Thoracic aorta (tissue), 2 donors: ENCODE data around the gene RAPGEF3. TPM values are rescaled to one million over a fixed set of nuclear protein-coding genes. Genes with fewer than 3 reads are reported as not detected.
A peak's percentile ranks its signal among the peaks of the same experiment; 100 is the strongest.

Experiments used
- ATAC-seq: fragments of 150-250 bp; one replicate; pipeline ENCODE4 v1.8.0; 2017; ENCODE audit warnings: low read depth; ENCODE audit not compliant: insufficient number of reproducible peaks, low FRiP score
- DNase-seq: peaks from one replicate; pipeline ENCODE4 v3.0.0-alpha.2; 2020; ENCODE audit warnings: low spot score
- H3K27ac ChIP-seq, 2 donors: fragments of 200-600 bp; sonication (generic); 1 replicate in 1 of 2; 2 replicates in 1 of 2; pipeline ENCODE4 v1.5.1; 2016; ENCODE audit warnings: mild to moderate bottlenecking in 2 of 2, moderate library complexity in 2 of 2
- H3K27me3 ChIP-seq: fragments of 200-600 bp; sonication (generic); replicated peaks from 2 replicates; pipeline ENCODE4 v1.6.0; 2016; ENCODE audit warnings: mild to moderate bottlenecking; ENCODE audit not compliant: insufficient read depth
- H3K36me3 ChIP-seq: fragments of 200-600 bp; sonication (generic); one replicate; pipeline ENCODE4 v1.5.1; 2016
- H3K4me1 ChIP-seq, 2 donors: fragments of 200-600 bp; sonication (generic); 1 replicate in 1 of 2; 2 replicates in 1 of 2; pipeline versions ENCODE4 v1.5.1 to v1.6.0; 2016; ENCODE audit warnings: low read depth in 2 of 2, mild to moderate bottlenecking in 1 of 2; ENCODE audit not compliant: control insufficient read depth in 1 of 2
- H3K4me3 ChIP-seq: fragments of 200-600 bp; sonication (generic); 2 replicates; pipeline ENCODE4 v1.5.1; 2016; ENCODE audit warnings: mild to moderate bottlenecking
- H3K9me3 ChIP-seq: fragments of 200-600 bp; sonication (generic); 2 replicates; pipeline ENCODE4 v1.5.1; 2016
- total RNA-seq, 2 donors: library from RNA; depleted of rRNA; stranded (reverse); fragments of >200 nt; gene quantifications; one replicate each; pipeline versions ENCODE4 v1.1.0 to v1.2.3, GENCODE V29; 2016
- TF ChIP-seq, protein P1 (sequence below): fragments of 200-600 bp; sonication (generic); IDR thresholded peaks from one replicate; pipeline ENCODE4 v1.5.1; 2019; ENCODE audit warnings: antibody characterized with exemption

RAPGEF3 gene
- total RNA-seq, 2 donors from 2014 or later = 40.9 to 77.4 TPM

DNA sequence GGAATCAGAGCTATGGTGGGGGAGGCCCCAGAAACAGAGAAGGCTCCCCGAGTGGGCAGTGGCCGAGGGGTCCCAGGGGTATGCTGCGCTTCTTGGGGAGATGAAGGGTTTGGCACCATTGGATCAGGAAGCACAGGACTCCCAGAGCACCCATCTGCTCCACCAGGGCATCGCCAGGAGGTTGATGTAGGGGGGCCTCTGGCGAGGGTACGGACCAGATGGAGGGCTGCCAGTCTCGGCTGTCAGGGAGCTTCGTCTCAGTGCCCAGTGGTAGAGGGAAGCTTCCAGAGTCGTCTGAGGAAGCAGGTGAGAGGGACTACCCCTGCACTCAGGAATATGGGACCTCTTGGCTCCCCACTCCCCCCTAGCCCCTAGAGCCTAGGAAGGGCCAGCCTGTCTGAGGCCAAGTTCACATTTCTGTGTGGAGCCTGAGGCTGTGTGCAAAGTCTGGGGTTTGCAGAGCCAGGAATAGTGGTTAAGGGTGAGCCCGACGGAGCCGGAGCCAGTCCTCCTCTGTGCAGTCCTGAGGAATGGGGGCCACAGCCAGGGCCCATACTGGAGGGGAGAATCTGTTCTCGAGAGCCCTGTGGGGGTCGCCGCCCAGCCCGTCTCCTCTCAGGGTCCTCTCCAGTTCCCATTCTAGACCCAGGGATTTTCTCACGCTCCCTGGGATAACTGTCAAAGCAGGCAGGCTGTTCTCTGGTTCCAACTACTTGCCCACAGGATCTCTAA lies 24.5 kb upstream of the RAPGEF3 start:
- peaks cover 52% of the 10 kb centered on the region for H3K36me3 ChIP-seq
- no peak overlapping the region for H3K4me3 ChIP-seq
- DNase-seq (no peak), ATAC-seq (no peak)
- H3K27ac ChIP-seq = peak overlapping the region in 1 of 2 donors; percentile 47
- no peaks in the 10 kb centered on the region for H3K27me3 ChIP-seq
- H3K4me1 ChIP-seq = peaks cover 9 to 16% of the 10 kb centered on the region in 2 donors
- TF ChIP-seq, protein P1, sequence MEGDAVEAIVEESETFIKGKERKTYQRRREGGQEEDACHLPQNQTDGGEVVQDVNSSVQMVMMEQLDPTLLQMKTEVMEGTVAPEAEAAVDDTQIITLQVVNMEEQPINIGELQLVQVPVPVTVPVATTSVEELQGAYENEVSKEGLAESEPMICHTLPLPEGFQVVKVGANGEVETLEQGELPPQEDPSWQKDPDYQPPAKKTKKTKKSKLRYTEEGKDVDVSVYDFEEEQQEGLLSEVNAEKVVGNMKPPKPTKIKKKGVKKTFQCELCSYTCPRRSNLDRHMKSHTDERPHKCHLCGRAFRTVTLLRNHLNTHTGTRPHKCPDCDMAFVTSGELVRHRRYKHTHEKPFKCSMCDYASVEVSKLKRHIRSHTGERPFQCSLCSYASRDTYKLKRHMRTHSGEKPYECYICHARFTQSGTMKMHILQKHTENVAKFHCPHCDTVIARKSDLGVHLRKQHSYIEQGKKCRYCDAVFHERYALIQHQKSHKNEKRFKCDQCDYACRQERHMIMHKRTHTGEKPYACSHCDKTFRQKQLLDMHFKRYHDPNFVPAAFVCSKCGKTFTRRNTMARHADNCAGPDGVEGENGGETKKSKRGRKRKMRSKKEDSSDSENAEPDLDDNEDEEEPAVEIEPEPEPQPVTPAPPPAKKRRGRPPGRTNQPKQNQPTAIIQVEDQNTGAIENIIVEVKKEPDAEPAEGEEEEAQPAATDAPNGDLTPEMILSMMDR = no peak
- H3K9me3 ChIP-seq = no peaks in the 10 kb centered on the region

DNA sequence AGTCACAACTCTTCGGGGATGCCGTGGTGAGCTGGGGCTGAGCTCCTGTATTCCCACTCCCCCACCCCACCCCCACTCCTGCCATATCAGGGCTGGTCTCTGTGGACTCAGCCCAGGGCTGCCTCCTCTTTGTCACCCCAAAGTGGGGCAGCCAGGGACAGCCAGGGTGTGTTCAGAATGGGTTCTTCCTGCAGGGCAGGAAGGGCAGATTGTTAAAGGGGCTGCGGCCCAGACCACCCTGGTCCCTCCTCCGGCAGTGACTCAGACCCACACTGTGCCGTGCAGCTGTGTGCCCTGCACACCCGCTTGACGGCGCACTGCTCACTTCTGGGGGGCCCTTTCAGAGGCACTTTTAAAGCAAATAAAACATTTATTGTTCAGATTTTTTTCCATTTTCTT lies 23.7 kb upstream of the RAPGEF3 start:
- no peak for DNase-seq
- H3K36me3 ChIP-seq = peaks cover 44% of the 10 kb centered on the region
- peak overlapping the region in 1 of 2 donors; percentile 47 for H3K27ac ChIP-seq
- H3K9me3 ChIP-seq = no peaks in the 10 kb centered on the region
- TF ChIP-seq, protein P1 = no peak
- no peaks in the 10 kb centered on the region for H3K27me3 ChIP-seq
- H3K4me3 ChIP-seq = no peak overlapping the region
- H3K4me1 ChIP-seq = peaks cover 17 to 24% of the 10 kb centered on the region in 2 donors
- ATAC-seq = no peak

DNA sequence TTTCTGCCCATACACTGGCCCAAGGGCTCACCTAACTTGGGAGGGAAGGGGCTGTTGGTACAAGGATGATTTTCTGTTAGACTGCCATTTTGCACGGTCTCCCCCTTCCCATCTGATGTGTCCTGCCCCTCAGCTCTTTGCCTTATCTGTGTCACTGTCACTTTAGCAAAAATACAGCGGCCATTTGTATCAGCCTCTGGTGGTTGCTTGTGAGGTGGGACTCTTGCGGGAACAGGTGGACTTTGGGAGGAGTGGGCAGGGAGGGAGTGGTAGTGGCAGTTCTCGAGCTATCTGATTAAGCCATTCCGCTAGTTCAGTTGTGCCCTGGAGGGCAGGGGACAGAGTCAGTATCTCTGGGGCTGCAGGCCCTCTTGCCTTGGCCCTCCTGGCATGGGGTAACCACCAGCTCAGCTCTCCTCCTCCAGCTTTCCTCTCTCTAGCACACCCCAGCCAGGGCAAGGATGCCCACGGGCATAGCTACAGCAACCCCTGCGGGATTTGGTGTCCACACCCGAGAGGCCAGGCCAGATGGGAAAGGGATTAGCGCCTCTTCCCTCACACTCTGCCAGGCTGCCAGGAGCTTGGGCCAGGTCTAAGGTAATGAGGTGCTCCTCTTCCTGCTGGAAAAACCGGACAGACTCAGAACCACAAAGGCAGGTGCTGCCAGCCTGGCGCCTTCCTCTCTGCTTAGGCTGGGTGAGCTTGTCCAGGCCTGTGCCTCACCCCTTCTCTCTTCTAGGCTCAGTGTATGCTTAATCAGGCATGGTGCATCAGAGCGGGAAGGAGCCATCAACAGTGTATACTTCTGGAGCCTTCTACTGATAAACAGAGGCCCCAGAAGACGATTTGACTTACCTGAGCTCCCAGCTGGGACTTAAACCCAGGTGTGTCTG lies 23.0 kb upstream of the RAPGEF3 start:
- Histone ChIP-seq H3K4me1 (peaks cover 24 to 30% of the 10 kb centered on the region in 2 donors), H3K27ac (no peak overlapping the region), H3K4me3 (no peak overlapping the region), H3K9me3 (no peaks in the 10 kb centered on the region), H3K36me3 (peaks cover 37% of the 10 kb centered on the region), H3K27me3 (no peaks in the 10 kb centered on the region)
- ATAC-seq = no peak
- TF ChIP-seq, protein P1 = no peak
- DNase-seq = no peak

DNA sequence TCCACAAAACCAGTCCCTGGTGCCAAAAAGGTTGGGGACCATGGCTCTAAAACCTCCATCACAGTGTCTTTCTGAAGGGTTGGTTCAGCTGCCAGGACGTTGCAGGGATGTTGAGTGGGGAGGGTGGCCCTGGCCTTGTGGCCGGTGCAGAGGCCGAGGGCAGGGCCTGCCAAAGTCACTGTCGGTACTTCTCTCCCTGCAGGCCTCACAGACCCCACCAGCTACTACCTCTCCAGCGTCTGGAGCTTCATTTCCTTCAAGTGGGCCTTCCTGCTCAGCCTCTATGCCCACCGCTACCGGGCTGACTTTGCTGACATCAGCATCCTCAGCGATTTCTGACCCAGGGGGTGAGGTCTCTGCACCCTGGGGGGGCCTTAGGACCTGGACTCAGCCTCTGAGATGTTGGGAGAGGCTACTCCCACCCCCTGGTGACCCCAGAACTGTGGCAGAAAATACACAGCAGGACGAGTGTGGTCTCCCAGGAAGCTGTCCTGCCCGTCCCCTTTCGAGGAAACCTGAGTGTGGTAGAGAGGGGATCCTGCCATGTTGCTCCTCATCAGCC lies 21.3 kb upstream of the RAPGEF3 start:
- DNase-seq (no peak), ATAC-seq (no peak)
- Histone ChIP-seq H3K4me1 (peaks cover 40 to 47% of the 10 kb centered on the region in 2 donors), H3K36me3 (peaks cover 22% of the 10 kb centered on the region), H3K9me3 (no peaks in the 10 kb centered on the region), H3K27me3 (no peaks in the 10 kb centered on the region), H3K27ac (peak overlapping the region in 1 of 2 donors; percentile 31), H3K4me3 (no peak overlapping the region)
- TF ChIP-seq, protein P1 = no peak
